Fibroblast of lung (primary cell): ENCODE measurements around the gene NXN. TPM values are rescaled to one million over a fixed set of nuclear protein-coding genes. Genes with fewer than 3 reads are reported as not detected.
"Not testable (repeated sequence)": the region's sequence is repeated elsewhere in the genome, so short reads cannot be mapped to it uniquely, and the experiment has no call there.

ENCODE experiments used
- DNase-seq, 2 donors: peaks; one replicate each; pipeline versions ENCODE4 v3.0.0 to v3.0.0-alpha.2; 2010; ENCODE audit warnings: low read depth in 2 of 2
- H2AFZ ChIP-seq: 2 replicates; pipeline ENCODE4 v1.5.1; 2012; ENCODE audit warnings: low read length, control low read depth, inconsistent platforms
- H3K27ac ChIP-seq: 2 replicates; pipeline ENCODE4 v1.5.1; 2011; ENCODE audit warnings: low read length, control low read depth; ENCODE audit not compliant: insufficient read depth
- H3K27me3 ChIP-seq: 2 replicates; pipeline ENCODE4 v1.5.1; 2011; ENCODE audit warnings: mild to moderate bottlenecking, low read length; ENCODE audit not compliant: control insufficient read depth, insufficient read depth
- H3K36me3 ChIP-seq: 2 replicates; pipeline ENCODE4 v1.5.1; 2011; ENCODE audit warnings: low read length; ENCODE audit not compliant: control insufficient read depth, insufficient read depth
- H3K4me1 ChIP-seq: 2 replicates; pipeline ENCODE4 v1.5.1; 2011; ENCODE audit warnings: low read length; ENCODE audit not compliant: control insufficient read depth, insufficient read depth; ENCODE audit errors: extremely low read depth
- H3K4me2 ChIP-seq: 2 replicates; pipeline ENCODE4 v1.5.1; 2011; ENCODE audit warnings: low read length, control low read depth; ENCODE audit not compliant: insufficient read depth; ENCODE audit errors: extremely low read depth
- H3K4me3 ChIP-seq, 4 experiments: fragments of 200-600 bp in 1 of 4; sonication (generic) in 1 of 4; replicated peaks in 1 of 4; 2 replicates each; pipeline ENCODE4 v1.5.1; 2011 to 2016; ENCODE audit warnings: low read length in 4 of 4, low read depth in 3 of 4, mild to moderate bottlenecking in 3 of 4, control low read depth in 2 of 4, inconsistent platforms in 1 of 4, mixed read lengths in 1 of 4; ENCODE audit not compliant: insufficient read depth in 1 of 4; ENCODE audit errors: control extremely low read depth in 1 of 4
- H3K79me2 ChIP-seq: 2 replicates; pipeline ENCODE4 v1.5.1; 2012; ENCODE audit warnings: mild to moderate bottlenecking, low read length, inconsistent platforms; ENCODE audit not compliant: control insufficient read depth, insufficient read depth
- H3K9ac ChIP-seq: 2 replicates; pipeline ENCODE4 v1.5.1; 2011; ENCODE audit warnings: mild to moderate bottlenecking, low read length, control low read depth; ENCODE audit not compliant: insufficient read depth
- H3K9me3 ChIP-seq: 2 replicates; pipeline ENCODE4 v1.5.1; 2012; ENCODE audit warnings: low read depth, low read length; ENCODE audit not compliant: control insufficient read depth, insufficient read depth
- H4K20me1 ChIP-seq: 2 replicates; pipeline ENCODE4 v1.5.1; 2011; ENCODE audit warnings: low read length; ENCODE audit not compliant: control insufficient read depth, insufficient read depth; ENCODE audit errors: extremely low read depth
- EZH2 ChIP-seq: IDR thresholded peaks from 2 replicates; pipeline ENCODE4 v1.5.1; 2012; ENCODE audit warnings: low read length, control low read depth, mild to moderate bottlenecking; ENCODE audit errors: missing control alignments
- polyA plus RNA-seq, 2 donors: library from polyadenylated mRNA; depleted of rRNA in 1 of 2; stranded (reverse) in 1 of 2; unstranded in 1 of 2; fragments of >200 nt; gene quantifications; 2 replicates each; pipeline ENCODE4 v1.2.1, GENCODE V29; 2011 to 2012; ENCODE audit warnings: missing spikeins in 1 of 2
- total RNA-seq: library from RNA; depleted of rRNA; stranded (reverse); fragments of >200 nt; gene quantifications from 2 replicates; pipeline ENCODE4 v1.2.1, GENCODE V29; 2014
- TF ChIP-seq, protein P1 (sequence below), 2 donors: IDR thresholded peaks in 1 of 2; conservative IDR thresholded peaks in 1 of 2; 1 replicate in 1 of 2; 2 replicates in 1 of 2; pipeline ENCODE4 v1.5.1; 2011 to 2012; ENCODE audit warnings: low read length in 2 of 2, control low read depth in 1 of 2, inconsistent platforms in 1 of 2, low read depth in 1 of 2, mild to moderate bottlenecking in 1 of 2

Gene NXN
- total and polyA plus RNA-seq, 2 donors (not counting 1 experiment from before 2014, with no cell fraction given) = 38.5 to 53.8 TPM

DNA sequence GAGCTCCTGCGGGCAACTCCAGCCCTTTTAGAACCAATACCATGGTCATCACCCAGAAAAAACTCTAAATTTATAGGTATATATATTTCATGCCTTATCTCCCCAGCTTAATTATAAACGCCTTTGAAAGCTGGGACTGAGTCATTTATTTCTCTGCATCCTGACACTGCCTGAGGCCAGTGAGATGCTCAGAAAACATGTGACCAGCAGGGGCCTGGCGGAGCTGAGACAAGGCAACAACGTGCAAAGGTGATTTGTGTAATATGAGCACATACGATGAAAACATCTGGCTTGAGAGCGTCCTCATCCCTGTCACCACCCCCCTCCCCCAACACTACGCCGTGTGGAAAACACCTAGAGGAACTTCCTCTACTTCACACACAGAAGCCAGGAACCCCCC is 22.7 kb downstream of the NXN start:
- Histone ChIP-seq H3K27ac (no peak overlapping the region), H3K4me3 (no peak overlapping the region), H2AFZ (no peak overlapping the region), H4K20me1 (no peaks in the 10 kb centered on the region), H3K4me2 (no peak overlapping the region), H3K9me3 (no peaks in the 10 kb centered on the region), H3K79me2 (peaks cover 2% of the 10 kb centered on the region), H3K36me3 (peaks cover 2% of the 10 kb centered on the region), H3K9ac (no peak overlapping the region), H3K27me3 (no peaks in the 10 kb centered on the region), H3K4me1 (peaks cover 7% of the 10 kb centered on the region)
- TF ChIP-seq, protein P1, sequence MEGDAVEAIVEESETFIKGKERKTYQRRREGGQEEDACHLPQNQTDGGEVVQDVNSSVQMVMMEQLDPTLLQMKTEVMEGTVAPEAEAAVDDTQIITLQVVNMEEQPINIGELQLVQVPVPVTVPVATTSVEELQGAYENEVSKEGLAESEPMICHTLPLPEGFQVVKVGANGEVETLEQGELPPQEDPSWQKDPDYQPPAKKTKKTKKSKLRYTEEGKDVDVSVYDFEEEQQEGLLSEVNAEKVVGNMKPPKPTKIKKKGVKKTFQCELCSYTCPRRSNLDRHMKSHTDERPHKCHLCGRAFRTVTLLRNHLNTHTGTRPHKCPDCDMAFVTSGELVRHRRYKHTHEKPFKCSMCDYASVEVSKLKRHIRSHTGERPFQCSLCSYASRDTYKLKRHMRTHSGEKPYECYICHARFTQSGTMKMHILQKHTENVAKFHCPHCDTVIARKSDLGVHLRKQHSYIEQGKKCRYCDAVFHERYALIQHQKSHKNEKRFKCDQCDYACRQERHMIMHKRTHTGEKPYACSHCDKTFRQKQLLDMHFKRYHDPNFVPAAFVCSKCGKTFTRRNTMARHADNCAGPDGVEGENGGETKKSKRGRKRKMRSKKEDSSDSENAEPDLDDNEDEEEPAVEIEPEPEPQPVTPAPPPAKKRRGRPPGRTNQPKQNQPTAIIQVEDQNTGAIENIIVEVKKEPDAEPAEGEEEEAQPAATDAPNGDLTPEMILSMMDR (conservative IDR thresholded peaks at IDR 0.05 in 1 of 2, IDR thresholded peaks at IDR 0.05 in 1 of 2; ENCODE audit: low read depth in 1 of 2, low read length in 2 of 2) = no peak
- TF ChIP-seq EZH2 = no peak
- peak in 1 of 2 donors; percentile 51 for DNase-seq

DNA sequence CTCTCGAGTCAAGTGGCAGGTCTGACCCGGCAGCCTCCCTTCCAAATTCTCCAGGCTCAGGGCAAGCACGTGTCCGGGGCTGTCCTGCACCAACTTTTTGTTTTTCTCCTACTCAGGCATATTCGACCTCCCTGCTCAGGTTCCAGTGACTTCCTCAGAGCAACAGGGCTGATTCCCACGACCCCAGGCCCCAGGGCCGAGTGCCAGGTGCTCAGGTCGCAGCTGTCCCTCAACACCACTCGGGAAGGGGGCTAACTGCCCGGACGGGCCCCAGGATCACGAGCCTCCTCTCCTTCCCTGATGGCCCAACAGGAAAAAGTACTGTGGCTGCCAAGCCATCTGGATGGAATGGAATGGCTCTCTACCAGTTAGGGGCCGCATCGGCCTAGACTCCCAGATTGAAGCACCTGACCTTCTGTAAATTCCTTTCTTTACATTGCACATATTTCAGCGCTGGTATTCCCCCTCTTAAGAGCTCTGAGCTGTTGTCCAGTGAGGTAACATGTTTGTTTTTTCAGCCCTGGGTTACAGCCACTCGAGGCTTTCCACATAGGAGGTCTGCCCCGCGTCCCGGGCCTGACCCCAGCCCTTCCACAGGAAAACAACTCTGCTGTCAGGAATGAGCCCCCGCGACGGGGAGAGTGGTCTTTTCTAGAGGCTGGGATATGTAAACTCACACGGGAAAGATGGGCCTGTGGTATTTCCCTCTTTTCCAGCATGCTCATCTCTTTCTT is 25.0 kb downstream of the NXN start:
- no peak for TF ChIP-seq EZH2
- TF ChIP-seq, protein P1 (conservative IDR thresholded peaks at IDR 0.05 in 1 of 2, IDR thresholded peaks at IDR 0.05 in 1 of 2; ENCODE audit: low read depth in 1 of 2, low read length in 2 of 2) = no peak
- Histone ChIP-seq H3K36me3 (peaks cover 2% of the 10 kb centered on the region), H3K27ac (no peak overlapping the region), H3K4me2 (no peak overlapping the region), H3K79me2 (peaks cover 5% of the 10 kb centered on the region), H3K9me3 (no peaks in the 10 kb centered on the region), H2AFZ (no peak overlapping the region), H4K20me1 (no peaks in the 10 kb centered on the region), H3K4me1 (peaks cover 18% of the 10 kb centered on the region), H3K4me3 (no peak overlapping the region), H3K9ac (no peak overlapping the region), H3K27me3 (no peaks in the 10 kb centered on the region)
- DNase-seq = peak; percentile 28 to 93

DNA sequence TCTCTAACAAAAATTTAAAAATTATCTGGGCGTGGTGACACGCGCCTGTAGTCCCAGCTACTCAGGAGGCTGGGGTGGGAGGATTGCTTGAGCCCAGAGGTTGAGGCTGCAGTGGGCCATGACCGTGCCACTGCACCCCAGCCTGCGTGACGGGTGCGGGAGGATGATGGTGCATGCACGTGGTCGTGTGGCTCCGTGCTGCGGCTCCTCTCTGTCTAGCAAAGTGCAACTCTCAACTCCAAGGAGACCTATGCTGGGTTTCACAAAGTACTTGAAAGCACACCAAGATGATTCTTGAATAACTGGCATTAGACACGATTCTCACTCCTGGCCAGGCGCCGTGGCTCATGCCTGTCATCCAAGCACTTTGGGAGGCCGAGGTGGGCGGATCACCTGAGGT is 25.8 kb downstream of the NXN start:
- no peak for DNase-seq
- no peak overlapping the region for H3K9ac ChIP-seq
- H3K36me3 ChIP-seq = no peaks in the 10 kb centered on the region
- no peaks in the 10 kb centered on the region for H4K20me1 ChIP-seq
- TF ChIP-seq, protein P1 (conservative IDR thresholded peaks at IDR 0.05 in 1 of 2, IDR thresholded peaks at IDR 0.05 in 1 of 2; ENCODE audit: low read depth in 1 of 2, low read length in 2 of 2) = no peak
- no peak for TF ChIP-seq EZH2
- peaks cover 18% of the 10 kb centered on the region for H3K4me1 ChIP-seq
- no peak overlapping the region for H2AFZ ChIP-seq
- no peak overlapping the region for H3K27ac ChIP-seq
- no peaks in the 10 kb centered on the region for H3K9me3 ChIP-seq
- H3K79me2 ChIP-seq = peaks cover 5% of the 10 kb centered on the region
- H3K4me2 ChIP-seq = no peak overlapping the region
- no peaks in the 10 kb centered on the region for H3K27me3 ChIP-seq
- no peak overlapping the region for H3K4me3 ChIP-seq

DNA sequence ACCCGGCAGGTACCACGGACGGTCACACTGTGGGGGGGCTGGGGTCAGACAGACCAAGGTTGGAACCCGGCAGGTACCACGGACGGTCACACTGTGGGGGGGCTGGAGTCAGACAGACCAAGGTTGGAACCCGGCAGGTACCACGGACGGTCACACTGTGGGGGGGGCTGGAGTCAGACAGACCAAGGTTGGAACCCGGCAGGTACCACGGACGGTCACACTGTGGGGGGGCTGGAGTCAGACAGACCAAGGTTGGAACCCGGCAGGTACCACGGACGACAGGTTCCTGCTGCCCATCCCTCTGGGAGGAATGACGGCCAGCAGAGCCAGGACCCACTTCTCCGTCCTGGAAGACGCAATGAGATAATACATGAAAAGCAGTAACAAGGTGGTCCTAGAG is 27.0 kb downstream of the NXN start:
- H3K36me3 ChIP-seq, DNase-seq, H3K9ac ChIP-seq, H3K9me3 ChIP-seq, H2AFZ ChIP-seq, H4K20me1 ChIP-seq, H3K4me2 ChIP-seq, H3K27ac ChIP-seq, H3K4me3 ChIP-seq, H3K27me3 ChIP-seq, H3K79me2 ChIP-seq: not testable (repeated sequence)
- peaks cover 18% of the 10 kb centered on the region for H3K4me1 ChIP-seq
